Measurements from ENCODE around the gene TXN.

Gene TXN

DNA sequence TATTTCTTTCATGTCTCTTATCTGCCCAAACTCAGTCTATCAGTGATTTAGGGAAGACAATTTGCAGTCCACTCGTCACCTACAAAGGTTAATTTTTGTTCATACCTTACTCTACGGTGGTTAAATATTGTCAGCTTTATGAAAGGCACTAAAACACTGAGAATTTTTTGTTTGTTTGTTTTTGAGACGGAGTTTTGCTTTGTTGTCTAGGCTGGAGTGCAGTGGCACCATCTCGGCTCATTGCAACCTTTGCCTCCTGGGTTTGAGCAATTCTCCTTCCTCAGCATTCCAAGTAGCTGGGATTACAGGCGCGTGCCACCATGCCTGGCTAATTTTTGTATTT lies 26.4 kb upstream of the TXN start:
- Histone ChIP-seq H3K9ac (ENCODE audit: low read length) (no peak overlapping the region), H3K9me3 (ENCODE audit: low read length) (no peaks in the 10 kb centered on the region), H3K4me2 (ENCODE audit: low read length) (no peak overlapping the region), H4K20me1 (ENCODE audit: insufficient read depth, low read length) (no peaks in the 10 kb centered on the region), H3K27ac (ENCODE audit: low read depth, low read length, poor library complexity, severe bottlenecking) (no peak overlapping the region), H3K9me2 (ENCODE audit: low read depth, low read length) (no peaks in the 10 kb centered on the region), H2AFZ (ENCODE audit: low read length) (no peak overlapping the region), H3F3A (ENCODE audit: insufficient read depth, low read length) (no peaks in the 10 kb centered on the region), H3K79me2 (ENCODE audit: insufficient read depth, low read length) (no peaks in the 10 kb centered on the region), H3K36me3 (ENCODE audit: insufficient read depth, low read length) (no peaks in the 10 kb centered on the region), H3K27me3 (ENCODE audit: insufficient read depth, low read length) (peaks cover 5% of the 10 kb centered on the region; the same call in 1 of the 2 replicates), H3K4me3 (ENCODE audit: low read depth, low read length, poor library complexity, severe bottlenecking) (no peak overlapping the region), H3K4me1 (ENCODE audit: insufficient read depth, low read length, severe bottlenecking) (no peaks in the 10 kb centered on the region)
- no peak for TF ChIP-seq EZH2 (IDR thresholded peaks at IDR 0.05; ENCODE audit: borderline replicate concordance, low read length)
- no peak for TF ChIP-seq CTCF (IDR thresholded peaks at IDR 0.05; ENCODE audit: low read length)

- Histone ChIP-seq H3K9ac (ENCODE audit: low read length) (no peak overlapping the region), H3K36me3 (ENCODE audit: insufficient read depth, low read length) (no peaks in the 10 kb centered on the region), H4K20me1 (ENCODE audit: insufficient read depth, low read length) (no peaks in the 10 kb centered on the region), H3K9me2 (ENCODE audit: low read depth, low read length) (no peaks in the 10 kb centered on the region), H3K79me2 (ENCODE audit: insufficient read depth, low read length) (no peaks in the 10 kb centered on the region), H3K27ac (ENCODE audit: low read depth, low read length, poor library complexity, severe bottlenecking) (no peak overlapping the region), H3K4me1 (ENCODE audit: insufficient read depth, low read length, severe bottlenecking) (no peaks in the 10 kb centered on the region), H2AFZ (ENCODE audit: low read length) (no peak overlapping the region), H3F3A (ENCODE audit: insufficient read depth, low read length) (no peaks in the 10 kb centered on the region), H3K4me2 (ENCODE audit: low read length) (no peak overlapping the region), H3K9me3 (ENCODE audit: low read length) (no peaks in the 10 kb centered on the region), H3K4me3 (ENCODE audit: low read depth, low read length, poor library complexity, severe bottlenecking) (no peak overlapping the region), H3K27me3 (ENCODE audit: insufficient read depth, low read length) (peaks cover 5% of the 10 kb centered on the region; the same call in 1 of the 2 replicates)
- TF ChIP-seq CTCF (IDR thresholded peaks at IDR 0.05; ENCODE audit: low read length), result no peak
- no peak for TF ChIP-seq EZH2 (IDR thresholded peaks at IDR 0.05; ENCODE audit: borderline replicate concordance, low read length)
Measured at GRCh38 chr9:110282018-110282738, 25.9 kb upstream of the TXN start.

GRCh38 chr9:110278080-110278707 lies 21.9 kb upstream of the TXN start:
- Histone ChIP-seq H3K4me2 (ENCODE audit: low read length) (no peak overlapping the region), H4K20me1 (ENCODE audit: insufficient read depth, low read length) (no peaks in the 10 kb centered on the region), H3K4me3 (ENCODE audit: low read depth, low read length, poor library complexity, severe bottlenecking) (no peak overlapping the region), H3K9ac (ENCODE audit: low read length) (no peak overlapping the region), H2AFZ (ENCODE audit: low read length) (no peak overlapping the region), H3K27me3 (ENCODE audit: insufficient read depth, low read length) (peaks cover 5% of the 10 kb centered on the region; the same call in 1 of the 2 replicates), H3F3A (ENCODE audit: insufficient read depth, low read length) (no peaks in the 10 kb centered on the region), H3K4me1 (ENCODE audit: insufficient read depth, low read length, severe bottlenecking) (no peaks in the 10 kb centered on the region), H3K9me3 (ENCODE audit: low read length) (no peaks in the 10 kb centered on the region), H3K79me2 (ENCODE audit: insufficient read depth, low read length) (no peaks in the 10 kb centered on the region), H3K9me2 (ENCODE audit: low read depth, low read length) (no peaks in the 10 kb centered on the region), H3K36me3 (ENCODE audit: insufficient read depth, low read length) (no peaks in the 10 kb centered on the region), H3K27ac (ENCODE audit: low read depth, low read length, poor library complexity, severe bottlenecking) (no peak overlapping the region)
- TF ChIP-seq EZH2 (IDR thresholded peaks at IDR 0.05; ENCODE audit: borderline replicate concordance, low read length) (no peak), CTCF (IDR thresholded peaks at IDR 0.05; ENCODE audit: low read length) (no peak)
